CD4-positive, alpha-beta T cell treated with Interleukin-15 for 1 hour (primary cell): Measurements from ENCODE around the gene TRIP13.
"Not testable (repeated sequence)": the region's sequence is repeated elsewhere in the genome, so short reads cannot be mapped to it uniquely, and the experiment has no call there.

Experiments used
- DNase-seq: peaks from one replicate; pipeline ENCODE4 v3.0.0-alpha.2; 2020

Gene TRIP13, protein sequence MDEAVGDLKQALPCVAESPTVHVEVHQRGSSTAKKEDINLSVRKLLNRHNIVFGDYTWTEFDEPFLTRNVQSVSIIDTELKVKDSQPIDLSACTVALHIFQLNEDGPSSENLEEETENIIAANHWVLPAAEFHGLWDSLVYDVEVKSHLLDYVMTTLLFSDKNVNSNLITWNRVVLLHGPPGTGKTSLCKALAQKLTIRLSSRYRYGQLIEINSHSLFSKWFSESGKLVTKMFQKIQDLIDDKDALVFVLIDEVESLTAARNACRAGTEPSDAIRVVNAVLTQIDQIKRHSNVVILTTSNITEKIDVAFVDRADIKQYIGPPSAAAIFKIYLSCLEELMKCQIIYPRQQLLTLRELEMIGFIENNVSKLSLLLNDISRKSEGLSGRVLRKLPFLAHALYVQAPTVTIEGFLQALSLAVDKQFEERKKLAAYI

DNA sequence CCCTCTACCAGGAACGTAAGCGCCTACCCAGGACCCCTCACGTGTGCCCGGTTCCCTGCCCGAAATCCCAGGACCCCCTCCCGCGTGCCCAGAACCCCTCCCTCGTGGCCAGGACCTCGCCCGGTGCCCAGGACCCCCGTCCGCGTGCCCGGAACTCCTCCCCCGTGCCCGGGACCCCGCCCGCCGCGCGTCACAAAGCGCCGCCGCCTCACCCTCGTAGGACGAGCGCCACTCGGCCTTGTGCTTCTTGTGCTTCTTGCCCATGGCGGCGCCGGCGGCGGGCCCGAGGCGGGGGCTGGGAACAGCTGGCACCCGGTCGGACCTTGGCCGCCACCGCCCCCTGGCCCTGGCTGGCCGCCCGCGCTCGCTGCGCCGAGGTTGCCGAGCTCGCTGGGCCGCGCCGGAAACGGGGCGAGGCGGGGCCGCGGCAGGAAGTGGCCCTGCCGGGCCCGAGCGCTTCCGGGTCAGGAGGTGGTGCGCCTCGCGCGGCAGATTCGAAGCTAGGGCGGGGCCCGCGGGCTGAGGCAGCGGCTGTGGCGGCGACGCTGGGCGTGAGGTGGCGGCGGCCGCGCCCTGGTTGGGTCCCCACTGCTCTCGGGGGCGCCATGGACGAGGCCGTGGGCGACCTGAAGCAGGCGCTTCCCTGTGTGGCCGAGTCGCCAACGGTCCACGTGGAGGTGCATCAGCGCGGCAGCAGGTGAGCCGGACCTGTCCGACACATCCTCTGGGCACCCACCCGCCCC, at the start of gene TRIP13, which contains the start of gene BRD9:
TRIP13 (plus strand) TSS at position 491 of the 743 bp plus-strand sequence; CDS start at position 606, 115 bp downstream.
BRD9 (minus strand) TSS at position 408 of the 743 bp plus-strand sequence; CDS start at position 264, 144 bp downstream.
- DNase-seq = peak; percentile 83

DNA sequence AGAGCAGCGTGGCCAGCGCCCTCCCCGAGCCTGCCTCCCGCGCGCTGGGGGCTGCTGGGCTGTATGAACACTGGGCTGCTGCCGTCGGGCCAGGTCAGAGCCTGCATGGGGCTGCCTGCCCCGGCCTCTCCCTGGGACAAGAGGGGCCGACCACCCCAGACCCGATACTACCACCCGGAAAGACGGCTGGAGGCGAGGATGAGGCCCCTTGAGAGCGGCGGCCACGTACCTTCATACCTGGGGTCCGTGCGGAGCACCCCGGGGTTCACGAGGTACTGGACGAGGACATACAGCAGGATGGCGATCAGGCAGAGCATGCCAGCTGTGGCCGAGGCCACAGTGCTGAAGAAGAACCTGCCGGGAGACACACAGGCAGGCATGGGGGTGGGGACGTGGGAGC, 49.3 kb upstream of the TRIP13 start:
- DNase-seq = not testable (repeated sequence)

DNA sequence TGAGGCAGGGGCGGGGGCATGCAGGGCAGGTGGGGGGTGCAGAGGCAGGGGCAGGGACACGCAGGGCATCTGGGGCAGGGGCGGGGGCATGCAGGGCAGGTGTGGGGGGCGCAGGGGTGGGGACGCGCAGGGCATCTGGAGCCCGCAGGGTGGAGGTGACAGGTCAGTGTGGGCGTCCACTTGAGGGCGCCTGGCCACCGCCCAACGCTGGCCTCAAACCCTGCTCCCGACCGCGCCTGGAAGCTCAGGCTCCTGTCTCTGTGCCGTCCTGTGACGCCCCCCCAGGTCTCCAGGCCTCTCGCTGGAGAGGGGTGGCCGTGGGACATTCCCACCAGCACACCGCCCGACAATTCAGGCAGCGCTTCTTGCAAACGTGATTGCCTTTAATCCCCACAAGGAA, 48.8 kb upstream of the TRIP13 start:
- not testable (repeated sequence) for DNase-seq

DNA sequence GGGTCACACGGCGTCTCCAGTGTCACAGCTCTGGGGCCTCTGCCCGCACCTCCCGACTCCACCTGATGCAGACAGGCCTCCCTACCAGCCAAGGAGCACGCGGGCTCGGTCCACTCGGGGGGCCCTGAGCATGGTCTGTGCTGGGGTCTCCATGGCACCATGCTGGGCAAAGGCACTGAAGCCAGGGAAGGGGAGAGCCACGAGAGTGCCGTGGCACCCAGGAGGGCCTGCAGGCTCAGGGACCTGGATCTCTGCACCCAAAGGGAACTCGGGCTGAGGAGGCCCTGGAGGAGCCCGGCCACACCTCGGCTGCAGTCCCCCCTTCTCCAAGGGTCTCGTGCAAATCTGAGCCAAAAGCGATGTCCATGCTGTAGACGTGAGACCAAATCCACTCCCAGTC, 48.3 kb upstream of the TRIP13 start:
- not testable (repeated sequence) for DNase-seq

DNA sequence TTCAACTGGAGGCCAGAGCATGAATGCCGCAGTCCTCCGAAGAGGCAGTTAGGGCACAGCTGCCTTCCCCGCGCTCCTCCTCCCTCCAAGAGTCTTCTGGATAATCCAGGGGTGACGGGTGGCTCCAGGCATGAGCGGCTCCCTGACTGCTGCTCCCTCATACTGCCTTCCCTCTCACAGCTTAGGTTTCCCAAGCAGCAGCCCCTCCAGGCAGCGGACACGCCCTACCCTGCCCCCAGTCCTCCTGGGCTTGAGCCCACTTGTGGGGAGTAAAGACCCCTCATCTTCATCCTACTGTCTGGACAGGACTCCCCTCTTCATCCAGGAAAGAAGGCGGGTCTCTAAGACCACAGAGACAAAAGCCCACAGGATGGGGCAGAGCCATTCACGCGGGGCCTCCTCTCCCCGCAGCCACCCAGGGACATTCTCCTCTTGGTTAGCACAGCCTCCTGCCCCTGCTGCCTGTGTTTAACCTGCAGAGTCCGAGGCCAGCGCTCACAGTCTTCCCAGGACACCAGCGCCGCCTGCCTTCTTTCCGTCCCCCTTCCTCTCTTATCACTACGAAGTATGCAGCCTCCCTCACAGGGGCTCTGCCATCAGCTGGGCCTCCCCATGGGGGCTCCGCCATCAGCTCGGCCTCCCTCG, 47.5 kb upstream of the TRIP13 start:
- not testable (repeated sequence) for DNase-seq

DNA sequence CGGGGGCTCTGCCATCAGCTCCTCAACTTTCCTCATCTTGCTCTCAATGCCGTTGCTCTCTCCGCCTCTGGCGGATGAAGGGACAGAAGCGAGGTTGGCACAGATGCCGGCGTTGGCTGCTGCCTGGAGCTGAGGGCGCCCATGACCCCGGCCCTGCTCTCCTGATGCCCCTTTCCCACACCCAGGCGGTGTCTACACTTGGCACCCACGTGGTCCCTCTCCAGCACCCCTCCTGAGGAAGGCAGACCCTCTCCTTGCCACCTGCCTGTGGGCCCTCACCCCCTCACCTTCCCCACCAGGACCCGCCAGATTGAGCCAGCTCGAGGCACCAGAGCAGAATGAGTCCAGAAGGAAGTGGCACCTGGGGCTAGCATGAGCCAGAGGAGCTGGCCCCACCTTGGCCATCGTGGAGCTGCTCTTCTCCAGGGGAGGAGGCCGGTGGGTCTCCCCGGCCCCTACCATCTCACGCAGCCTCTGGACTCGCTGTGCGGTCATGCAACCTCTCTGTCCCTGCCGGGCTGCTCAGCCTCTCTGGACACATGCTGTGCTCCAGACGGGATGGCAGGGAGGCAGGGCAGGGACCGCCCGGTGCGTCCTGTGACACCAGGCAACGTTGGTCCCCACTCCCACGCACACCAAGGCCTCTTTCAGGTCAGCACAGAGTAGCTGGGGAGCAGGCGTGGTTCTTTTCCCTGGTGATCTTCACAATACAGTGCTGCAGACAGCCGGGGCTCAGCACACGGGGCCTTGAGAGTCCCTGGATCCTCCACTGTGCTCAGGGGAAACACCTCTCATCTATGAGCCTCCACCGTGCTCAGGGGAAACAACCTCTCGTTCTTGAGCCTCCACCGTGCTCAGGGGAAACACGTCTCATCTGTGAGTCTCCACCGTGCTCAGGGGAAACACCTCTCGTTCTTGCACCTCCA, 46.7 kb upstream of the TRIP13 start:
- DNase-seq = not testable (repeated sequence)

DNA sequence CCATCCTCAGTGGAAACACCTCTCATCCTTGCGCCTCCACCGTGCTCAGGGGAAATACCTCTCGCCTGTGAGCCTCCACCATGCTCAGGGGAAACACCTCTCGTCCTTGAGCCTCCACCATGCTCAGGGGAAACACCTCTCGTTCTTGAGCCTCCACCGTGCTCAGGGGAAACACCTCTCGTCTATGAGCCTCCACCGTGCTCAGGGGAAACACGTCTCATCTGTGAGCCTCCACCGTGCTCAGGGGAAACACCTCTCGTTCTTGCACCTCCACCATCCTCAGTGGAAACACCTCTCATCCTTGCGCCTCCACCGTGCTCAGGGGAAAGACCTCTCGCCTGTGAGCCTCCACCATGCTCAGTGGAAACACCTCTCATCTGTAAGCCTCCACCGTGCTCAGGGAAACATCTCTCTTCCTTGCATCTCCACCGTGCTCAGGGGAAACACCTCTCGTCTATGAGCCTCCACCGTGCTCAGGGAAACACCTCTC, 46.0 kb upstream of the TRIP13 start:
- DNase-seq = not testable (repeated sequence)

DNA sequence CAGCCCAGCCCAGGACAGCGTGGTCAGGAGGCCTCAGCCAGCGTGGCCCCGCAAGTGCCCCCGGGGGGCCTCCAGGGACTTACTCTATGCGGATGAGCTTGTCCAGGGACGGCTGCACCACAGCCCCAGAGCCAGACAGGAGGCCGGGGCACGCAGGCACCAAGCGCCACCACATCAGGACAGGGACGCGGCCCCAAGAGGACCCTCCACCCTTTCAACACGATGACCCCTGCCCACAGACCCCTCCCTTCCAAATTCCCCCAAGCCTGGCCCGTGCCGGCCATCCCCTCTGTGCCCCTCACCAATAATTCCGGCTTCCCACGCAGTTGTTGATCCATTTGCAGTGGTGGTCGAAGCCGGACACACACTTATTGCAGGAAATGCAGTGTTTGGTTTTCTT, 45.5 kb upstream of the TRIP13 start:
- DNase-seq = not testable (repeated sequence)

DNA sequence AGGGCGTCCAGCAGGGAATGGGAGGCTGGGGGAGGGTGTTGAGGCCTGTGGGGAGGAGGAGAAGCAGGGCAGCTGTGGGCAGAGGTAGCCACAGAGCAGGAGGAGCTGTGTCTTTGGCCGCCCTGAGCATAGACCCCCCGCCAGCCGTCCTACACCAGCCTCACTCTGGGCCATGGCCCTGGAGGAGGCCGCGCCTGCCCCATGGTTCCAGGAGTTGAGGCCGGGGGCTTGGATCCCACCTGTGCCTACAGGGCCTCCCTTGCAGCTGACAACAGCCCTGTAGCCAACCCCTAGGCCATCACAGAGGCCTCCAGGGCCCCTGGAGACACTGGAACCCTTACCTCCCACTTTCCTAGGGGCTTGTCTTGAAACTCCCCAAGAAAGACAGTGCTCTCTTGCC, 44.9 kb upstream of the TRIP13 start:
- not testable (repeated sequence) for DNase-seq

DNA sequence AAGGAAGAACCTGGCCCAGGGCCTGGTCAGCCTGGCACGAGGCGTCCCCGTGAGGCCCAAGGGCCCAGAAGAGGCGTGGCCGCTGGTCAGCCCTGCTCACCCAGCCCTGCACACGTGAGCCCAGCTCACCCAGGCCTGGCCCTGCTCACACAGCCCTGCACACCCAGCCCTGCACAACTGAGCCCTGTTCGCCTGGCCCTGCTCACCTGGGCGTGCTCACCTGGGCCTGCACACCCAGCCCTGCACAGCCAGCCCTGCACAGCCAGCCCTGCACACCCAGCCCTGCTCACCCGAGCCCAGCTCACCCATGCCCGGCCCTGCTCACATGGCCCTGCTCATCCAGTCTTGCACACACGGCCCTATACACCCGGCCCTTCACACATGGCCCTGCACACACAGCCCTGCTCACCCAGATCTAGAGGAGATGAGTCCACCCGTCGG, 44.0 kb upstream of the TRIP13 start:
- no peak for DNase-seq

DNA sequence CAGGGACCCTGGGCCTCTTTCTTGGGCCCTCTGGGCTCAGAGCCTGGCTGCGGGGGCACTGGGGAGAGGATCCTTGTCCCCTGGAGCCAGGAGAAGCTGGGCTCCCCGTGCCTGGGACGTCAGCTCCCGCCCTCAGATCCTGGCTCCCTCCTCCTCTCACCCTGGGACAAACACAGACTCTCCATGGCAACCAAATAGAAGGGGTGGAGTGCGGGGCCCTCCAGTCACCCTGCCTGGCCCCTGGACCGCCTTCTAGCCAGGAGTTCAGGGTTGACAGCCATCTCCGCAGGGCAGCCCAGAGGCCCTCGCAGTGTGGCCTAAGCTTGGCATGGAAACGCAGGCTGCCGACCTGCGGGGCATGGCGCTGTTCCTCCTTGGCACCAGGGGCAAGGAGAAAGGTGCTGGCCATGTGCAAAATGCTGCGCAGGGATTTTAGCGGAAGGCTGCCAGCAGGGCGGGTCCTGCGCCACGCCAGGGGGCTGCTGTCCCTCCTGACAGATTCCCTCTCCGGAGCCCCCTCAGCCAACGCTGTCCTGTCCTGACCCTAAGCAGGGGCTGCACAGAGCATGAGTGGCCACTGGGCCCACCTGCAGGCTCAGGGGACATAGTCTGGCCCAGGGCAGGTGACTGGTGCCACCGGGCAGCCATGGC, 42.9 kb upstream of the TRIP13 start:
- DNase-seq = no peak

DNA sequence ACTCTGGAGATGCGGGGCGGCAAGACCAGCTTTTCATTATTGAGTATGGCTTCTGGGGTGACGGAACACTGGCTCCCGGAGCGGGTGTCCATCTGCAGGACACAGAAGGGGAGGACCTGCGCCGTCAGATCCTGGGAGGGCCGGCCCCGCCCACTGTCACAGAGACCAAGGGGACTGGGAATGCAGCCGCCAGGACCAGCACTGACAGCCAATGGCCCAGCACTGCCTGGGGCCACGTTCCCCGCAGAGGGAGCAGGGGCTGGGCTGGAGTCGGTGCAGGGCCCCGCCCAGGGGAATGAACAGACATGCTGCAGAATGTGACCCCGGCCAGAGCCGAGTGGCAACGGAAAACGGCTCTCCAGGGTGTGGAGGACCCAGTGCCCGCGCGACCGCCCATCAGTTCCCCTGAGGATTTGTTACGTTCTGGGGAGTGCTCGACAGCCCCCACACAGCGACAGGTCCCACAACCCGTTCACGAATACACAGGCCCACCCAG, 42.1 kb upstream of the TRIP13 start, which contains the start of gene ZDHHC11:
ZDHHC11 (minus strand) TSS at position 476 of the 496 bp plus-strand sequence; CDS start at position 92, 384 bp downstream.
- DNase-seq = no peak

DNA sequence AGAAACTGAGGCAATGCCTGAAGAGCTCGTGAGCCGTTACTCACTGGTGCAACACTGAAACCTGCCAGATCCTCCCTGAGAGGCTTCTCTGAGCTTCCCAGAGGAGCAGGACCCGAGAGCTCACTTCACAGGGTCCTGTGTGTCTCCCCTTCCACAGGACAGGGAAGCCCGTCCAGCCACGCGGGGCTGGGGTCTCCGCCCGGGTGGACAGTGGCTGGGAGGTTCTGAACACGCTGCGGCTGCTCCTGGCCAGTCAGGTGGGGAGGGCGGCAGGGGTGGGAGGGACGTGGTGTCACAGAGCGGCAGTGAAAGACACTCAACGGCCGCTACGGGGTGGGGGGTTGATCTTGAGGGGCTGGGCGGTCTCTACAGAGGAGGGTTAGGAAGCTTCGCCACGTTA, 41.6 kb upstream of the TRIP13 start:
- no peak for DNase-seq

DNA sequence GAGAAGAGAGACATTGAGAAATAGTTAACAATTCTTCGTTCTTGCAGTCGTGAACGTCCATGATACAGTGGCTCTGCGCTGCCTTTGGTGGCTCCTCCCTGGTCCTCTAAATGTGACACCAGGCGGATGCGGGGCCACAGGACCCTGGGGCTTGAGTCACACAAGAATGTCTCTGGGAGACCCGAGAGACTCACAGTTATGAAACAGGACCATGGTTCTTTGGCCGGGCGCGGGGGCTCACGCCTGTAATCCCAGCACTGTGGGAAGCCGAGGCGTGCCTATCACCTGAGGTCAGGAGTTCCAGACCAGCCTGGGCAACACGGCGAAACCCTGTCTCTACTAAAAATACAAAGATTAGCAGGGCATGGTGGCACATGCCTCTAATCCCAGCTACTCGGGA, 41.1 kb upstream of the TRIP13 start:
- no peak for DNase-seq

DNA sequence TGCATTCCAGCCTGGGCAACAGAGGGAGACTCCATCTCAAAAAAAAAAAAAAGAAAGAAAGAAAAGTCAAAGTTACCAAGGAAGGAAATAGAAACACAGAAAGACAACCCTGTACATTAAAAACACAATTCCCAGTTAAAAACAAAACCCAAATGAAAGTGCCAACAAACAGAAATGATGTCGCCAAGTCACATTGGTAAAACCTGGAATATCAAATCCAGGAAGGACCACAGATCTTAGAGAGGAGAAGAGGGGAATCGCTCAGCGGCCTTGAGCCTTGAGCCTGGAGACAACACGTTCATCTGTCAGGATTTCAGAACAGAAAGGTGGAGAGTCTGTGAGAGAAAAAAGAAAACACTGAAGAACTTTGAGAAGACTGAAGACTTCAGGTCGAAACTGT, 40.7 kb upstream of the TRIP13 start:
- no peak for DNase-seq

DNA sequence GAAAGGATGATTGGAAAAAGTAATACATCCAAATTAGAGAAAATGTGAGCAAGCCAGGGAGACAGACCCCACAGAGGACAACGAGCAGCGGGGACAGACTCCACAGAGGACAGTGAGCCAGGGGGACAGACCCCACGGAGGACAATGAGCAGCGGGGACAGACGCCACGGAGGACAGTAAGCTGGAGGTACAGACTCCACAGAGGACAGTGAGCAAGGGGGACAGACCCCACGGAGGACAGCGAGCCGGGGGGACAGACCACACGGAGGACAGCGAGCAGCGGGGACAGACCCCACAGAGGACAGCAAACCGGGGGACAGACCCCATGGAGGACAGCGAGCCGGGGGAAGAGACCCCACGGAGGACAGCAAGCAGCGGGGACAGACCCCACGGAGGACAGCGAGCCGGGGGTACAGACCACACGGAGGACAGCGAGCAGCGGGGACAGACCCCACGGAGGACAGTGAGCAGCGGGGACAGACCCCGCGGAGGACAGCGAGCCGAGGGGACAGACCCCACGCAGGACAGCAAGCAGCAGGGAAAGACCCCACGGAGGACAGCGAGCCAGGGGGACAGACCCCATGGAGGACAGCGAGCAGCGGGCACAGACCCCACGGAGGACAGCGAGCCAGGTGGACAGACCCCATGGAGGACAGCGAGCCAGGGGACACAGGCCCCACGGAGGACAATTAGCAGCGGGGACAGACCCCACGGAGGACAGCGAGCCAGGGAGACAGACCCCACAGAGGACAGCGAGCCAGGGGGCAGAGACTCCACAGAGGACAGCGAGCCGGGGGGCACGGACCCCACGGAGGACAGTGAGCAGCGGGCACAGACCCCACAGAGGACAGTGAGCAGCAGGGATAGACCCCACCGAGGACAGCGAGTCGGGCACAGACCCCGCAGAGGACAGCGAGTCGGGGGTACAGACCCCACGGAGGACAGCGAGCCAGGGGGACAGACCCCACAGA, 40.0 kb upstream of the TRIP13 start:
- DNase-seq = no peak

DNA sequence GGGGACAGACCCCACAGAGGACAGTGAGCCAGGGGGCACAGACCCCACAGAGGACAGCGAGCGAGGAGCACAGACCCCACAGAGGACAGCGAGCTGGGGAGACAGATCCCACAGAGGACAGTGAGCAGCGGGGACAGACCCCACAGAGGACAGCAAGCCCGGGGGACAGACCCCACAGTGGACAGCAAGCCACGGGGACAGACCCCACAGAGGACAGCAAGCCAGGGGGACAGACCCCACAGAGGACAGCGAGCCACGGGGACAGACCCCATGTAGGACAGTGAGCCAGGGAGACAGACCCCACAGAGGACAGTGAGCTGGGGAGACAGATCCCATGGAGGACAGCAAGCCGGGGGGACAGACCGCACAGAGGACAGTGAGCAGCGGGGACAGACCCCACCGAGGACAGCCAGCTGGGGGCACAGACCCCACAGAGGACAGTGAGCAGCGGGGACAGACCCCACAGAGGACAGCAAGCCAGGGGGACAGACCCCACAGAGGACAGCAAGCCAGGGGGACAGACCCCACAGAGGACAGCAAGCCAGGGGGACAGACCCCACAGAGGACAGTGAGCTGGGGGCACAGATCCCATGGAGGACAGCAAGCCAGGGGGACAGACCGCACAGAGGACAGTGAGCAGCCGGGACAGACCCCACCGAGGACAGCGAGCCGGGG, 39.1 kb upstream of the TRIP13 start:
- not testable (repeated sequence) for DNase-seq

DNA sequence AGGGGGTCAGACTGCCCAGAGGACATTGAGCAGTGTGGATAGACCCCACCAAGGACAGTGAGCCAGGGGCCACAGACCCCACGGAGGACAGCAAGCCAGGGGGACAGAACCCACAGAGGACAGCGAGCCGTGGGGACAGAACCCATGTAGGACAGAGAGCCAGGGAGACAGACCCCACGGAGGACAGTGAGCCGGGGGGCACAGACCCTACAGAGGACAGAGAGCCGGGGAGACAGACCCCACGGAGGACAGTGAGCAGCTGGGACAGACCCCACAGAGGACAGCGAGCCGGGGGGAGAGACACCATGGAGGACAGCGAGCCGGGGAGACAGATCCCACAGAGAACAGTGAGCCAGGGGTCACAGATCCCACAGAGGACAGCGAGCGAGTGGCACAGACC, 38.5 kb upstream of the TRIP13 start:
- DNase-seq = no peak
